Measurements from ENCODE around the gene CA10. TPM values are rescaled to one million over a fixed set of nuclear protein-coding genes. Genes with fewer than 3 reads are reported as not detected.

CA10 gene
- total and polyA plus RNA-seq, 2 of the 4 experiments (the other 2 are of a cell fraction): not detected

DNA sequence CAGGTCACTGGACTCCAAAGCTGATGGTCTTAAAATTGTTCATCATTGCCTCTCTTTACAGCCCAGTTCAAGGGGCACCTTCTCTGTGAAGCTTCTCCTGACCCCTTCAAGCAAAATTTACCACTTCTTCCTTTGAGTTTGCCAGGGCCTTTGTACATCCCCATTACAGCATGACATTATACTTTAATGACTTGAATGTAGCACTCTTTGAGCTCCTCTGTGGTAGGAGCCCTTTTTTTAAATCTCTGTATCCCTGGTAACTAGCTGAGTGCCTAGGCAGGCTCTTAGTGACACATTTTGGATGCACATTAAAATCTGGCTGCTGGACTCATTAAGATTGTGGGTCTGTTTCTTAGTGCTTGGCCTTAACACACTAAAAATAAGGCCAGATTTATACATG is 412.1 kb downstream of the CA10 start:
- no peaks in the 10 kb centered on the region for H4K20me1 ChIP-seq (ENCODE audit: insufficient read depth, low read length)
- no peak overlapping the region for H3K4ac ChIP-seq (ENCODE audit: low read depth, low read length)
- ATAC-seq (ENCODE audit: low read depth) (no peak), DNase-seq (no peak)
- H3K9me1 ChIP-seq (ENCODE audit: insufficient read depth, low read length): no peaks in the 10 kb centered on the region
- no peak overlapping the region for H2AFZ ChIP-seq (replicated peaks; ENCODE audit: low read length, poor library complexity)
- no TSS peak for BruUV-seq (replicated peaks)
- H3K9me3 ChIP-seq (ENCODE audit: control insufficient read depth, insufficient read depth, low read length): peaks cover 6% of the 10 kb centered on the region
- H3K56ac ChIP-seq (ENCODE audit: extremely low read depth, insufficient read depth, low read length): no peak overlapping the region
- POLR2A ChIA-PET (ENCODE audit: unreplicated experiment): no interaction called here
- H3K23ac ChIP-seq (ENCODE audit: low read depth, low read length): no peak overlapping the region
- H3K36me3 ChIP-seq (ENCODE audit: control insufficient read depth, insufficient read depth, low read length): no peaks in the 10 kb centered on the region
- no peak overlapping the region for H4K91ac ChIP-seq (ENCODE audit: insufficient read depth, low read depth, low read length)
- dilution Hi-C loops (cut with HindIII; ENCODE audit: low sequenced_read_pairs, unreplicated experiment) (no loop called here), in situ Hi-C loops (cut with MboI; ENCODE audit: low sequenced_read_pairs) (no loop called here), intact Hi-C loops (cut with micrococcal nuclease) (no loop called here)
- no peak for TF ChIP-seq BHLHE40 (IDR thresholded peaks at IDR 0.05; ENCODE audit: low read depth, low read length)
- TF ChIP-seq, protein P1, sequence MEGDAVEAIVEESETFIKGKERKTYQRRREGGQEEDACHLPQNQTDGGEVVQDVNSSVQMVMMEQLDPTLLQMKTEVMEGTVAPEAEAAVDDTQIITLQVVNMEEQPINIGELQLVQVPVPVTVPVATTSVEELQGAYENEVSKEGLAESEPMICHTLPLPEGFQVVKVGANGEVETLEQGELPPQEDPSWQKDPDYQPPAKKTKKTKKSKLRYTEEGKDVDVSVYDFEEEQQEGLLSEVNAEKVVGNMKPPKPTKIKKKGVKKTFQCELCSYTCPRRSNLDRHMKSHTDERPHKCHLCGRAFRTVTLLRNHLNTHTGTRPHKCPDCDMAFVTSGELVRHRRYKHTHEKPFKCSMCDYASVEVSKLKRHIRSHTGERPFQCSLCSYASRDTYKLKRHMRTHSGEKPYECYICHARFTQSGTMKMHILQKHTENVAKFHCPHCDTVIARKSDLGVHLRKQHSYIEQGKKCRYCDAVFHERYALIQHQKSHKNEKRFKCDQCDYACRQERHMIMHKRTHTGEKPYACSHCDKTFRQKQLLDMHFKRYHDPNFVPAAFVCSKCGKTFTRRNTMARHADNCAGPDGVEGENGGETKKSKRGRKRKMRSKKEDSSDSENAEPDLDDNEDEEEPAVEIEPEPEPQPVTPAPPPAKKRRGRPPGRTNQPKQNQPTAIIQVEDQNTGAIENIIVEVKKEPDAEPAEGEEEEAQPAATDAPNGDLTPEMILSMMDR (conservative IDR thresholded peaks at IDR 0.05; ENCODE audit: low read depth, low read length): no peak
- TF ChIP-seq, protein P2, sequence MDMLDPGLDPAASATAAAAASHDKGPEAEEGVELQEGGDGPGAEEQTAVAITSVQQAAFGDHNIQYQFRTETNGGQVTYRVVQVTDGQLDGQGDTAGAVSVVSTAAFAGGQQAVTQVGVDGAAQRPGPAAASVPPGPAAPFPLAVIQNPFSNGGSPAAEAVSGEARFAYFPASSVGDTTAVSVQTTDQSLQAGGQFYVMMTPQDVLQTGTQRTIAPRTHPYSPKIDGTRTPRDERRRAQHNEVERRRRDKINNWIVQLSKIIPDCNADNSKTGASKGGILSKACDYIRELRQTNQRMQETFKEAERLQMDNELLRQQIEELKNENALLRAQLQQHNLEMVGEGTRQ (IDR thresholded peaks at IDR 0.05; ENCODE audit: low read depth, low read length): no peak
- TF ChIP-seq MAZ (IDR thresholded peaks at IDR 0.05; ENCODE audit: borderline replicate concordance, low read depth, low read length): no peak
- no peak for TF ChIP-seq CEBPB (IDR thresholded peaks at IDR 0.05; ENCODE audit: low read depth, low read length)
- no peak overlapping the region for H2BK15ac ChIP-seq (ENCODE audit: low read depth, low read length)
- H3K27me3 ChIP-seq (ENCODE audit: control insufficient read depth, insufficient read depth, low read length): no peaks in the 10 kb centered on the region
- H3K79me1 ChIP-seq (ENCODE audit: low read depth in 1 of 2, low read length in 2 of 2): no peaks in the 10 kb centered on the region
- H3K27ac ChIP-seq (ENCODE audit: insufficient read depth, low read length): no peak overlapping the region
- no peak overlapping the region for H2AK9ac ChIP-seq (replicated peaks; ENCODE audit: low read depth, low read length, poor library complexity)
- no peak overlapping the region for H3K4me3 ChIP-seq (ENCODE audit: insufficient read depth, low read depth, low read length)
- H2BK120ac ChIP-seq (ENCODE audit: low read depth, low read length): no peak overlapping the region
- no peak overlapping the region for H3K14ac ChIP-seq (replicated peaks; ENCODE audit: low read depth, low read length)
- CTCF ChIA-PET: no interaction called here
- H4K5ac ChIP-seq (ENCODE audit: low read depth, low read length): no peak overlapping the region
- H2BK5ac ChIP-seq (ENCODE audit: low read depth, low read length, poor library complexity, severe bottlenecking): no peak overlapping the region
- no peak overlapping the region for H2BK20ac ChIP-seq (ENCODE audit: low read depth, low read length)
- no peak overlapping the region for H3K18ac ChIP-seq (ENCODE audit: low read depth, low read length)
- H3K4me1 ChIP-seq (ENCODE audit: control insufficient read depth, insufficient read depth, low read length): no peaks in the 10 kb centered on the region
- no peak overlapping the region for H2AK5ac ChIP-seq (ENCODE audit: low read depth, low read length)
- H3K4me2 ChIP-seq (ENCODE audit: low read depth, low read length): no peak overlapping the region
- no peak overlapping the region for H4K8ac ChIP-seq (ENCODE audit: low read depth in 2 of 2, low read length in 2 of 2)
- H3K9ac ChIP-seq (ENCODE audit: low read depth, low read length): no peak overlapping the region
